SU-DHL-6 (cell line): ENCODE results near the gene UCHL3.
"Not testable (repeated sequence)": the region's sequence is repeated elsewhere in the genome, so short reads cannot be mapped to it uniquely, and the experiment has no call there.

Experiments
- H2AFZ ChIP-seq: fragments of 200-600 bp; sonication (generic); 2 replicates; pipeline ENCODE4 v1.6.1; 2014; ENCODE audit warnings: low read depth, mild to moderate bottlenecking, moderate library complexity, mixed read lengths, antibody characterized with exemption, low read length; ENCODE audit not compliant: severe bottlenecking
- H3F3A ChIP-seq: fragments of 200-600 bp; shearing (Covaris generic); 2 replicates; pipeline ENCODE4 v1.6.0; 2016; ENCODE audit warnings: antibody characterized with exemption, mild to moderate bottlenecking; ENCODE audit not compliant: insufficient read depth
- H3K27ac ChIP-seq: fragments of 200-600 bp; sonication (generic); 2 replicates; pipeline ENCODE4 v1.5.1; 2016; ENCODE audit warnings: low read depth, mild to moderate bottlenecking, low read length, moderate library complexity, mixed read lengths
- H3K27me3 ChIP-seq: fragments of 200-600 bp; sonication (generic), shearing (Covaris generic); 2 replicates; pipeline ENCODE4 v1.6.0; 2014; ENCODE audit warnings: mild to moderate bottlenecking, low read length
- H3K36me3 ChIP-seq: fragments of 200-600 bp; sonication (generic); 2 replicates; pipeline ENCODE4 v1.6.1; 2014; ENCODE audit warnings: mild to moderate bottlenecking, low read length, mixed read lengths
- H3K4me2 ChIP-seq: fragments of 300-600, 200-600 bp; shearing (Covaris generic), sonication (generic); 2 replicates; pipeline ENCODE4 v1.6.0; 2014; ENCODE audit warnings: low read length, low read depth, mild to moderate bottlenecking; ENCODE audit not compliant: poor library complexity, severe bottlenecking
- H3K4me3 ChIP-seq: fragments of 200-600 bp; sonication (generic); 2 replicates; pipeline ENCODE4 v1.5.1; 2014; ENCODE audit warnings: antibody characterized with exemption, low read length, mild to moderate bottlenecking, mixed read lengths; ENCODE audit not compliant: insufficient read depth, poor library complexity, severe bottlenecking
- H3K79me2 ChIP-seq: fragments of 200-600 bp; sonication (generic); 2 replicates; pipeline ENCODE4 v1.6.1; 2014; ENCODE audit warnings: mild to moderate bottlenecking, low read length, moderate library complexity; ENCODE audit not compliant: insufficient read depth
- H3K9ac ChIP-seq: fragments of 200-600 bp; sonication (generic); 2 replicates; pipeline ENCODE4 v1.7.0; 2014; ENCODE audit warnings: mild to moderate bottlenecking, low read length
- H3K9me2 ChIP-seq: fragments of 200-600 bp; sonication (generic); replicated peaks from 2 replicates; pipeline ENCODE4 v1.6.1; 2014; ENCODE audit warnings: low read length; ENCODE audit not compliant: insufficient read depth
- H3K9me3 ChIP-seq: fragments of 200-600 bp; sonication (generic); 2 replicates; pipeline ENCODE4 v1.6.1; 2014; ENCODE audit warnings: low read length, mixed read lengths; ENCODE audit not compliant: insufficient read depth
- H4K20me1 ChIP-seq: fragments of 200-600 bp; sonication (generic); 2 replicates; pipeline ENCODE4 v1.6.1; 2014; ENCODE audit warnings: low read depth, mild to moderate bottlenecking, antibody characterized with exemption, low read length, moderate library complexity, mixed read lengths
- CTCF ChIP-seq: fragments of 200-600 bp; sonication (generic); IDR thresholded peaks from one replicate; pipeline ENCODE4 v1.5.1; 2017; ENCODE audit warnings: antibody characterized with exemption, mild to moderate bottlenecking, low read length, moderate library complexity; ENCODE audit not compliant: insufficient read depth, poor library complexity, severe bottlenecking
- EZH2phosphoT487 ChIP-seq: fragments of 200-600 bp; sonication (generic), shearing (Covaris generic); conservative IDR thresholded peaks from 2 replicates; pipeline ENCODE4 v1.6.1; 2018; ENCODE audit warnings: mild to moderate bottlenecking, antibody characterized with exemption, low read length, moderate library complexity, mixed read lengths

Gene UCHL3

GRCh38 chr13:75541961-75542360 is 7.6 kb upstream of the UCHL3 start:
- H3K9me2 ChIP-seq = no peaks in the 10 kb centered on the region
- H3K27me3 ChIP-seq = no peaks in the 10 kb centered on the region
- H3K4me2 ChIP-seq = no peak overlapping the region
- no peak overlapping the region for H2AFZ ChIP-seq
- TF ChIP-seq CTCF (no peak), EZH2phosphoT487 (no peak)
- peaks cover 5% of the 10 kb centered on the region for H3K79me2 ChIP-seq
- H3K9me3 ChIP-seq = no peaks in the 10 kb centered on the region
- no peaks in the 10 kb centered on the region for H4K20me1 ChIP-seq
- no peaks in the 10 kb centered on the region for H3F3A ChIP-seq
- H3K36me3 ChIP-seq = no peaks in the 10 kb centered on the region
- no peak overlapping the region for H3K27ac ChIP-seq
- H3K4me3 ChIP-seq = no peak overlapping the region
- H3K9ac ChIP-seq = no peak overlapping the region

GRCh38 chr13:75544681-75545330 is 4.8 kb upstream of the UCHL3 start:
- Histone ChIP-seq H3K4me3 (no peak overlapping the region), H3K9me3 (no peaks in the 10 kb centered on the region), H3F3A (no peaks in the 10 kb centered on the region), H3K9ac (no peak overlapping the region), H3K4me2 (no peak overlapping the region), H3K9me2 (no peaks in the 10 kb centered on the region), H4K20me1 (no peaks in the 10 kb centered on the region), H3K27me3 (no peaks in the 10 kb centered on the region), H2AFZ (no peak overlapping the region), H3K79me2 (peaks cover 2% of the 10 kb centered on the region), H3K27ac (no peak overlapping the region), H3K36me3 (no peaks in the 10 kb centered on the region)
- no peak for TF ChIP-seq CTCF
- no peak for TF ChIP-seq EZH2phosphoT487

- H3K4me3 ChIP-seq, H4K20me1 ChIP-seq, H3K36me3 ChIP-seq, H3K9me3 ChIP-seq, H3K79me2 ChIP-seq, H2AFZ ChIP-seq, H3K9ac ChIP-seq, H3K9me2 ChIP-seq, H3K27me3 ChIP-seq, H3F3A ChIP-seq, H3K4me2 ChIP-seq, H3K27ac ChIP-seq: not testable (repeated sequence)
These were observed 4.2 kb upstream of the UCHL3 start for GRCh38 chr13:75545386-75545785.

- H3K27ac ChIP-seq = no peak overlapping the region
- H4K20me1 ChIP-seq = peaks cover 7% of the 10 kb centered on the region; the same call in 1 of the 2 replicates
- H3K9me3 ChIP-seq = no peaks in the 10 kb centered on the region
- no peaks in the 10 kb centered on the region for H3F3A ChIP-seq
- no peak overlapping the region for H3K4me3 ChIP-seq
- no peak overlapping the region for H3K9ac ChIP-seq
- peaks cover 33% of the 10 kb centered on the region for H3K79me2 ChIP-seq
- no peak overlapping the region for H2AFZ ChIP-seq
- H3K36me3 ChIP-seq = 0 out of 2 replicates have a peak, but pooled peaks cover 7% of the 10 kb centered on the region
- no peaks in the 10 kb centered on the region for H3K9me2 ChIP-seq
- no peak overlapping the region for H3K4me2 ChIP-seq
- TF ChIP-seq CTCF (no peak), EZH2phosphoT487 (no peak)
- no peaks in the 10 kb centered on the region for H3K27me3 ChIP-seq
These were observed 1.7 kb upstream of the UCHL3 start for GRCh38 chr13:75547917-75548316.
